ENCODE measurements around the gene ALKAL2. TPM values are rescaled to one million over a fixed set of nuclear protein-coding genes. Genes with fewer than 3 reads are reported as not detected.

The ALKAL2 gene
- total and polyA plus RNA-seq, 2 of the 13 experiments (the other 11 are each of a cell fraction or from before 2014, with no cell fraction given): 0.22 to 1.7 TPM

- TF ChIP-seq ZNF407 (CRISPR knock-in tag; IDR thresholded peaks at IDR 0.05; ENCODE audit: not compliant biosample characterization) (peak; percentile 95), HES4 (CRISPR knock-in tag; IDR thresholded peaks at IDR 0.05; ENCODE audit: borderline replicate concordance) (peak; percentile 71; the same call in 1 of the 2 replicates), TAF1 (CRISPR knock-in tag; IDR thresholded peaks at IDR 0.05) (peak; percentile 97), ETV5 (CRISPR knock-in tag; IDR thresholded peaks at IDR 0.05; ENCODE audit: borderline replicate concordance) (no peak), KLF13 (CRISPR knock-in tag; IDR thresholded peaks at IDR 0.05) (no peak), ZNF784 (CRISPR knock-in tag; IDR thresholded peaks at IDR 0.05; ENCODE audit: borderline replicate concordance) (peak; percentile 76; the same call in 1 of the 2 replicates), ELF1 (CRISPR knock-in tag; IDR thresholded peaks at IDR 0.05) (no peak), ZFAT (CRISPR knock-in tag; conservative IDR thresholded peaks at IDR 0.05) (no peak), ZNF44 (CRISPR knock-in tag; IDR thresholded peaks at IDR 0.05) (peak; percentile 83; the same call in 1 of the 2 replicates), TBX2 (CRISPR knock-in tag; IDR thresholded peaks at IDR 0.05; ENCODE audit: borderline replicate concordance) (peak; percentile 78; the same call in 1 of the 2 replicates), TIGD3 (CRISPR knock-in tag; IDR thresholded peaks at IDR 0.05; ENCODE audit: borderline replicate concordance) (no peak), ZNF468 (CRISPR knock-in tag; IDR thresholded peaks at IDR 0.05) (no peak), NCOR1 (IDR thresholded peaks at IDR 0.05; ENCODE audit: borderline replicate concordance, low read length) (no peak), ZFX (CRISPR knock-in tag; IDR thresholded peaks at IDR 0.05; ENCODE audit: low read depth) (peak; percentile 99), MTF1 (CRISPR knock-in tag; IDR thresholded peaks at IDR 0.05) (no peak), ZNF484 (CRISPR knock-in tag; IDR thresholded peaks at IDR 0.05; ENCODE audit: borderline replicate concordance, low read depth) (0 out of 2 replicates have a peak, but pooled peaks have one; percentile 69), NR2C2 (CRISPR knock-in tag; IDR thresholded peaks at IDR 0.05; ENCODE audit: borderline replicate concordance) (peak; percentile 59), NFKBIZ (CRISPR knock-in tag; IDR thresholded peaks at IDR 0.05) (no peak)
Observed at GRCh38 chr2:264493-265468, 23.1 kb downstream of the ALKAL2 start, which contains the start of gene ACP1 (continued).

Measured in HepG2 (cell line).